Left lung (tissue), 10 donors: Measurements from ENCODE around the gene PDE4B. TPM values are rescaled to one million over a fixed set of nuclear protein-coding genes. Genes with fewer than 3 reads are reported as not detected.
"Not testable (repeated sequence)": the region's sequence is repeated elsewhere in the genome, so short reads cannot be mapped to it uniquely, and the experiment has no call there.

Experiments used
- ATAC-seq: fragments of 200-7000 bp; cut with Tn5 transposase; one replicate; pipeline ENCODE4 v1.9.1; 2020; ENCODE audit warnings: moderate library complexity
- DNase-seq, 4 donors: peaks; one replicate each; pipeline ENCODE4 v3.0.0-alpha.2; 2013 to 2020
- H3K27ac ChIP-seq, 2 donors: fragments of 200-600 bp; sonication (generic) in 1 of 2; one replicate each; pipeline versions ENCODE4 v1.5.0 to v1.8.0; 2020 to 2021
- H3K27me3 ChIP-seq, 2 donors: fragments of 200-600 bp; sonication (generic) in 1 of 2; one replicate each; pipeline versions ENCODE4 v1.5.0 to v1.8.0; 2020 to 2021
- H3K36me3 ChIP-seq, 2 donors: fragments of 200-600 bp; sonication (generic) in 1 of 2; one replicate each; pipeline versions ENCODE4 v1.5.0 to v1.8.0; 2020 to 2021
- H3K4me1 ChIP-seq, 2 donors: fragments of 200-600 bp; one replicate each; pipeline ENCODE4 v1.8.0; 2021
- H3K4me3 ChIP-seq, 2 donors: fragments of 200-600 bp; sonication (generic) in 1 of 2; one replicate each; pipeline versions ENCODE4 v1.5.0 to v1.8.0; 2020 to 2021; ENCODE audit warnings: mild to moderate bottlenecking in 1 of 2
- H3K9me3 ChIP-seq, 2 donors: fragments of 200-600 bp; sonication (generic) in 1 of 2; one replicate each; pipeline versions ENCODE4 v1.5.0 to v1.8.0; 2020 to 2021
- intact Hi-C, 2 donors: fragments of 100-400 bp; cut with DNase I; formaldehyde crosslinking; loops; one replicate each; pipeline versions ENCODE4 v1.11.2 to v1.14.2; 2022
- polyA plus RNA-seq, 6 donors: library from polyadenylated mRNA; unstranded; fragments of 120-200 nt; gene quantifications; one replicate each; pipeline ENCODE4 v1.2.1, GENCODE V29; 2013; ENCODE audit not compliant: insufficient read length in 6 of 6
- total RNA-seq, 2 donors: library from RNA; stranded (reverse); fragmentation: NEBNext Ultra II Directional; extraction: Animal tissue kit (Norgen Biotek cat#: 25700); gene quantifications; one replicate each; pipeline ENCODE4 v1.2.1, GENCODE V29; 2021
- TF ChIP-seq, protein P1 (sequence below), 2 donors: fragments of 200-600 bp; sonication (generic) in 1 of 2; IDR thresholded peaks; one replicate each; pipeline versions ENCODE4 v1.5.0 to v1.8.0; 2021; ENCODE audit warnings: antibody characterized with exemption in 2 of 2
- donor health status: DM: no; HTN: yes; CAD: no.
- donor health status: DM: no; HTN: no; CAD: no.

The PDE4B gene
- total and polyA plus RNA-seq, 8 donors, result 8.6 to 50.7 (median 19.2) TPM

DNA sequence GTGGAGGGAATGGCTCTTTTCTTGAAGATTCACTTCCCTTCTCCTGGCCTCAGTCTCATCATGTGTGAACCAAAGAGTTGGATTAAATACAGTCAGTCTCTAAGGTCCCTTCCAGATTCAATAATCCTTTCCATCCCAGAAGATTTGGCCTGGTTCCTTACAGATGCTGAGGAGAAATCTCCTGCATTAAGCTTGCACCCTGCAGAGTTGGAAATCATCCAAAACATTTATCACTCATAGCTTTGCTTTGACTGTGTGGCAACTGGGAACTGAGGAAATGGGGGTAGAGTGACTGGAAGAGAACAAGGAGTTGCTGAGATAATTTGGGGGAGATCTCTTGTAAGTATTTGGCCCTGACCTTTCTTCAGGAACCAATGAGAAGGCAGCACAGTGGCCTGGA lies 520.7 kb downstream of the PDE4B start:
- Histone ChIP-seq H3K36me3 (no peaks in the 10 kb centered on the region), H3K4me1 (peaks cover 3 to 15% of the 10 kb centered on the region in 2 donors), H3K9me3 (no peaks in the 10 kb centered on the region), H3K27ac (no peak overlapping the region), H3K27me3 (no peaks in the 10 kb centered on the region), H3K4me3 (no peak overlapping the region)
- intact Hi-C loops, result no loop called here
- ATAC-seq (no peak), DNase-seq (no peak)
- TF ChIP-seq, protein P1, sequence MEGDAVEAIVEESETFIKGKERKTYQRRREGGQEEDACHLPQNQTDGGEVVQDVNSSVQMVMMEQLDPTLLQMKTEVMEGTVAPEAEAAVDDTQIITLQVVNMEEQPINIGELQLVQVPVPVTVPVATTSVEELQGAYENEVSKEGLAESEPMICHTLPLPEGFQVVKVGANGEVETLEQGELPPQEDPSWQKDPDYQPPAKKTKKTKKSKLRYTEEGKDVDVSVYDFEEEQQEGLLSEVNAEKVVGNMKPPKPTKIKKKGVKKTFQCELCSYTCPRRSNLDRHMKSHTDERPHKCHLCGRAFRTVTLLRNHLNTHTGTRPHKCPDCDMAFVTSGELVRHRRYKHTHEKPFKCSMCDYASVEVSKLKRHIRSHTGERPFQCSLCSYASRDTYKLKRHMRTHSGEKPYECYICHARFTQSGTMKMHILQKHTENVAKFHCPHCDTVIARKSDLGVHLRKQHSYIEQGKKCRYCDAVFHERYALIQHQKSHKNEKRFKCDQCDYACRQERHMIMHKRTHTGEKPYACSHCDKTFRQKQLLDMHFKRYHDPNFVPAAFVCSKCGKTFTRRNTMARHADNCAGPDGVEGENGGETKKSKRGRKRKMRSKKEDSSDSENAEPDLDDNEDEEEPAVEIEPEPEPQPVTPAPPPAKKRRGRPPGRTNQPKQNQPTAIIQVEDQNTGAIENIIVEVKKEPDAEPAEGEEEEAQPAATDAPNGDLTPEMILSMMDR (IDR thresholded peaks at IDR 0.05), result no peak

DNA sequence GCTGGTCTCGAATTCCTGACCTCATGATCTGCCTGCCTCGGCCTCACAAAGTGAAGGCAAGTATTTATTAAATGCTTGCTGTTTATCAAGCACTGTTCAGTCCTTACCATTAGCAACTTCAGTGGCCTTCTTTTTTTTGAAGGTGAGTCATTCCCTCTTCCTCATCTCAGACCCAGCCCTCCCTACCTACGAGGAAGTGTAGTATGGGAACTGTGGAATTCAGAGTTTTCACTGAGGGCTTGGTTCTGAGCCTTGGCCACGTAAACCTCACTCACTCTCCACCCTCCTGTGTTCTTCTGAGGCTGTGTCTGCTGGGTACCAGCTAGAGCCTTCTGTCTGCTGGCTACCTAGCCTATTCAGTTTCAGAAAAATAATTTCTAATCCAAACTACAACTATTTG lies 523.0 kb downstream of the PDE4B start:
- TF ChIP-seq, protein P1 (IDR thresholded peaks at IDR 0.05), result no peak
- Histone ChIP-seq H3K36me3 (no peaks in the 10 kb centered on the region), H3K27ac (no peak overlapping the region), H3K27me3 (no peaks in the 10 kb centered on the region), H3K4me1 (peaks cover 3 to 15% of the 10 kb centered on the region in 2 donors), H3K9me3 (no peaks in the 10 kb centered on the region), H3K4me3 (no peak overlapping the region)
- DNase-seq (no peak), ATAC-seq (peak; percentile 85)
- intact Hi-C loops, result no loop called here

DNA sequence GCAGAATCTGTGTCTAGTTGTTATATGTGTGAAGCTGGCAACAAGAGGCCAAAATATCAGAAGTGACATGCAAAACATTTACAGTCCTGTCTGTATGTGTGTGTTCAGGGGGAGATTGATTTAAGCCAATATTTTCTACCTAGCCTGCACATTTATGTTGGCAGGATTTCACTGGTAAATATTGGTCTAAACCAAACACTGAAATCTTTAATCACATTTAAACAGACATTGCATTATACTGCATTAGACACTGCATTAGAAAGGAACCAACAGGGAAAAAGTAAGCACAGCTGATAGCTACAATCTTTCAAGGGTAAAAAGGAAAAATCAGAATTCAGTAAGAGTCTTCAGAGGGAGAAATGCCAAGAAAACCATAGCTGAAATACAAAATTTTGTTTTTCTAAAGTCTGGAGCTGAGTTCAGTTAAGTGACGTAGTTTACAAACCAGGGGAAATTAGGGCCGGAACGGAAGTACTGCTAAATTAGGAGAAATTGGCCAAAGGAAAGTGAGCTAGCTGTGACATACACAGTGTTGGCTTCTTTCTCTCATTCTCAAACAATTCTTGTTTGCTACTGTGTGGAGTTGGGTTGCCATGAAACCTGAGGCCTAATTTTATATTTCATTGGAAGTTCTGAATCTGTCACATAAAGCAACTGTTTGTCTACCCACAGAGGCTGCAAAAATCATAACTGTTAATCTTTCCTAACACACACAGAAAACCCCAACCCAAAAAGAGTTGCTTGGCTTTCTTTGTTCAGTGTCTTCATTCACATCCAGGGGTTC lies 524.0 kb downstream of the PDE4B start:
- TF ChIP-seq, protein P1 (IDR thresholded peaks at IDR 0.05), result no peak
- no peaks in the 10 kb centered on the region for H3K36me3 ChIP-seq
- H3K4me3 ChIP-seq, result no peak overlapping the region
- H3K4me1 ChIP-seq, result peaks cover 3 to 15% of the 10 kb centered on the region in 2 donors
- peak overlapping the region; percentile 44 to 46 for H3K27ac ChIP-seq
- no peaks in the 10 kb centered on the region for H3K27me3 ChIP-seq
- ATAC-seq, result peak; percentile 64
- peak in 1 of 4 donors; percentile 62 for DNase-seq
- intact Hi-C loops, result no loop called here
- H3K9me3 ChIP-seq, result no peaks in the 10 kb centered on the region

DNA sequence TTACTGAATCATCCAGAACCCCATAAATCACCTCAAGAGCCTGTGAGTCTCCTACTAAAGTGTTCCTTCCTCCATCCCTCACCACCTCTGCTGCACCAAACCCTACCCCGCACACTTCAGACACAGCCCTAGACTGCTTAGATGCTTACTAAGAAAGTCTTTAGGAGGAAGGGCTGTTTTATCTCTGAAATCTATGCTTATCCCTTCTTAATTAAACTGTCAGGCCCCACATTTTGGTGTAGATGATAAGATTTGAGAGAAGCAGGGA lies 524.5 kb downstream of the PDE4B start:
- no peaks in the 10 kb centered on the region for H3K36me3 ChIP-seq
- peak; percentile 30 for ATAC-seq
- H3K27me3 ChIP-seq, result no peaks in the 10 kb centered on the region
- TF ChIP-seq, protein P1 (IDR thresholded peaks at IDR 0.05), result no peak
- peak overlapping the region; percentile 44 to 46 for H3K27ac ChIP-seq
- no peaks in the 10 kb centered on the region for H3K9me3 ChIP-seq
- H3K4me3 ChIP-seq, result no peak overlapping the region
- H3K4me1 ChIP-seq, result peaks cover 3 to 15% of the 10 kb centered on the region in 2 donors
- DNase-seq, result no peak
- intact Hi-C loops, result no loop called here

DNA sequence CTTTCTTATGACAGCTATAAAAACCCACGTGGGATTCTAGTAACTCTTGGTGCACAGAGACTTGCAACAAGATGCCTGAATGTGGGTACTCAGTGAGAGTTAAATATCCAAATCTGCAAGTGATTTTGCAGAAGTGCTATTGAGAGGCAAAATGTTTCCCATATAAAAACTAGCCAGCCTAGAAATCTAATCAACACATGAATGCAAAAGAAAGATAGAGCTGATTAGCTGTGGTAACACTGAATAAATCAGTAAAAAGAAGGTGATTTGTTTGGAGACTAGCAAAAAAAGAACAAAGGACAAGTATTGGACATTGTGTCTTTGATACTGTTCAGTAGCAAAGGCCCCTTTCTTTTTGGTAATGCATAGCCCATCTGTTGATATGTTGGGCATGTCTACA lies 527.5 kb downstream of the PDE4B start:
- H3K4me1 ChIP-seq, result peaks cover 3 to 14% of the 10 kb centered on the region in 2 donors
- H3K9me3 ChIP-seq, result no peaks in the 10 kb centered on the region
- intact Hi-C loops, result no loop called here
- H3K4me3 ChIP-seq, result no peak overlapping the region
- H3K27ac ChIP-seq, result no peak overlapping the region
- no peak for DNase-seq
- TF ChIP-seq, protein P1 (IDR thresholded peaks at IDR 0.05), result no peak
- no peaks in the 10 kb centered on the region for H3K36me3 ChIP-seq
- H3K27me3 ChIP-seq, result no peaks in the 10 kb centered on the region
- no peak for ATAC-seq

DNA sequence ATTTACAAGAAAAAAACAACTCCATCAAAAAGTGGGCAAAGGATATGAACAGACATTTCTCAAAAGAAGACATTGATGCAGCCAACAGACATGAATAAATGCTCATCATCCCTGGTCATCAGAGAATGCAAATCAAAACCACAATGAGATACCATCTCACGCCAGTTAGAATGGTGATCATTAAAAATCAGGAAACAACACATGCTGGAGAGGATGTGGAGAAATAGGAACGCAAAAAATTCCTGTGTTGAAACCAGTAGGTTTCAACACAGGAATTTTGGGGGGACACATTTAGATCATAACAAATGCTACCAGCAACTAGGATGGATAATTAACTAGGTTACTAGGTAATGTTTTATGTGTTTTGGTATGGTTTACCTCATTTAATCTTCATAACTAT lies 529.8 kb downstream of the PDE4B start:
- H3K9me3 ChIP-seq, ATAC-seq, DNase-seq, H3K4me3 ChIP-seq, intact Hi-C loops, H3K27me3 ChIP-seq, H3K36me3 ChIP-seq, H3K27ac ChIP-seq: not testable (repeated sequence)
- H3K4me1 ChIP-seq, result peaks cover 0 to 17% of the 10 kb centered on the region in 2 donors
